Trophoblast cell (in vitro differentiated cells and primary cell): Measurements from ENCODE around the gene AUTS2.

Experiments used
- DNase-seq, 2 donors: peaks; one replicate each; pipeline ENCODE4 v3.0.0-alpha.2; 2016
- H2AFZ ChIP-seq: 2 replicates; pipeline ENCODE4 v1.6.1; 2013; ENCODE audit warnings: low read length, moderate library complexity, mild to moderate bottlenecking; ENCODE audit not compliant: insufficient read depth, poor library complexity
- H2AK5ac ChIP-seq: 2 replicates; pipeline ENCODE4 v1.6.1; 2013; ENCODE audit warnings: mild to moderate bottlenecking, low read length
- H2BK120ac ChIP-seq: 2 replicates; pipeline ENCODE4 v1.6.1; 2013; ENCODE audit warnings: low read length, mild to moderate bottlenecking, moderate library complexity; ENCODE audit not compliant: insufficient read depth, poor library complexity
- H2BK12ac ChIP-seq: 2 replicates; pipeline ENCODE4 v1.6.1; 2013; ENCODE audit warnings: mild to moderate bottlenecking, low read length, moderate library complexity
- H2BK5ac ChIP-seq: 2 replicates; pipeline ENCODE4 v1.6.1; 2013; ENCODE audit warnings: low read length, low read depth, moderate library complexity, mild to moderate bottlenecking; ENCODE audit not compliant: poor library complexity
- H3K14ac ChIP-seq: 2 replicates; pipeline ENCODE4 v1.6.1; 2013; ENCODE audit warnings: mild to moderate bottlenecking, low read length
- H3K18ac ChIP-seq: 2 replicates; pipeline ENCODE4 v1.6.1; 2013; ENCODE audit warnings: mild to moderate bottlenecking, low read length
- H3K23ac ChIP-seq: 2 replicates; pipeline ENCODE4 v1.6.1; 2013; ENCODE audit warnings: low read length
- H3K27ac ChIP-seq: 2 replicates; pipeline ENCODE4 v1.5.1; 2013; ENCODE audit warnings: low read depth, mild to moderate bottlenecking, inconsistent platforms, low read length, moderate library complexity
- H3K27me3 ChIP-seq: 2 replicates; pipeline ENCODE4 v1.6.1; 2013; ENCODE audit warnings: inconsistent platforms, mild to moderate bottlenecking, low read length, moderate library complexity; ENCODE audit not compliant: insufficient read depth
- H3K36me3 ChIP-seq, 2 experiments: 1 replicate in 1 of 2; 2 replicates in 1 of 2; pipeline ENCODE4 v1.6.1; 2013; ENCODE audit warnings: low read length in 2 of 2, mild to moderate bottlenecking in 2 of 2, moderate library complexity in 1 of 2; ENCODE audit not compliant: insufficient read depth in 2 of 2, control insufficient read depth in 1 of 2
- H3K4ac ChIP-seq: 2 replicates; pipeline ENCODE4 v1.6.1; 2013; ENCODE audit warnings: low read depth, mild to moderate bottlenecking, low read length, moderate library complexity
- H3K4me1 ChIP-seq, 2 experiments: 1 replicate in 1 of 2; 2 replicates in 1 of 2; pipeline ENCODE4 v1.6.1; 2013; ENCODE audit warnings: low read length in 2 of 2, mild to moderate bottlenecking in 2 of 2, moderate library complexity in 1 of 2; ENCODE audit not compliant: insufficient read depth in 2 of 2, control insufficient read depth in 1 of 2
- H3K4me2 ChIP-seq: 2 replicates; pipeline ENCODE4 v1.6.1; 2013; ENCODE audit warnings: inconsistent platforms, mild to moderate bottlenecking, low read length, moderate library complexity
- H3K4me3 ChIP-seq: 2 replicates; pipeline ENCODE4 v1.5.1; 2013; ENCODE audit warnings: mild to moderate bottlenecking, low read depth, low read length, inconsistent platforms
- H3K79me1 ChIP-seq: one replicate; pipeline ENCODE4 v1.6.1; 2013; ENCODE audit warnings: low read length
- H3K79me2 ChIP-seq: 2 replicates; pipeline ENCODE4 v1.6.1; 2013; ENCODE audit warnings: low read length, mild to moderate bottlenecking; ENCODE audit not compliant: control insufficient read depth, insufficient read depth, poor library complexity
- H3K9ac ChIP-seq: 2 replicates; pipeline ENCODE4 v1.6.1; 2013; ENCODE audit warnings: mild to moderate bottlenecking, low read length
- H3K9me3 ChIP-seq: 2 replicates; pipeline ENCODE4 v1.6.1; 2013; ENCODE audit warnings: low read depth, mild to moderate bottlenecking, control low read depth, inconsistent platforms, low read length; ENCODE audit not compliant: insufficient read depth
- H4K12ac ChIP-seq: 2 replicates; pipeline ENCODE4 v1.6.1; 2013; ENCODE audit warnings: low read depth, mild to moderate bottlenecking, low read length, moderate library complexity
- H4K8ac ChIP-seq: 2 replicates; pipeline ENCODE4 v1.6.1; 2013; ENCODE audit warnings: low read depth, mild to moderate bottlenecking, low read length, moderate library complexity
- H4K91ac ChIP-seq: one replicate; pipeline ENCODE4 v1.6.1; 2013; ENCODE audit warnings: low read depth, mild to moderate bottlenecking, low read length, moderate library complexity
- WGBS: extraction: QIAGEN DNeasy Blood & Tissue Kit; methylation state at CpG from one replicate; pipeline ENCODE4 v1.1.7; 2013; ENCODE audit warnings: missing lambda C conversion rate; ENCODE audit not compliant: insufficient read length, insufficient coverage; ENCODE audit errors: extremely low coverage; 5-methylcytosine and 5-hydroxymethylcytosine counted together

AUTS2 gene

DNA sequence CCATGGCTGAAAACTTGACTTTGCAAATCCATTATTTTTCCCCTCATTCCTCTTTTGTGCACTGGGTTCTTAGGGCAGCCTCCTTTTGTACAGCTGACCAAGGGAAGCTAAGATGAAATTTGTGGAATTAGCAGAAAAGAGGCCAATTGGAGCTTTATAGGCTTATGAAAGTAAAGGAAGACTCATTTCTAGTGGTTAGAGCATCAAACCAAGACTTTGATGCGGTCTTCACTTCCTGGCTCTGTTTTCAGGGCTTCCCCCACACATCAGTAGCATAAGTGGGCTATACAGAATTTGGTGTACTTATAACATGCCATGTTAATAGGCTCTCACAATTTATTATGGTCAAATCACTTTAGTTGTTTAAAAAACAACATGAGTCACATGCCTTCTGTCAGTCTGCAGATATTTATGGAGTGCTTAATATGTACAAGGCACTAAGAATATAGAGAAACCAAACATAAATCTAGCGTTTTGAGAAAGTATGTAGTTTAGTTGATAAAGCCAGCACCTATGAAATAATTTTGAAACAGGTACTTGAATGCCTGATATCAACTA is 5.7 kb downstream of the AUTS2 start:
- peaks cover 7% of the 10 kb centered on the region for H3K79me1 ChIP-seq
- no peak overlapping the region for H2BK12ac ChIP-seq
- no CpG with 5 or more reads among the region's 2 CpGs for WGBS
- no peak overlapping the region for H3K4me2 ChIP-seq
- H3K27ac ChIP-seq: no peak overlapping the region
- H2AFZ ChIP-seq: no peak overlapping the region
- no peak overlapping the region for H4K12ac ChIP-seq
- no peak overlapping the region for H4K91ac ChIP-seq
- H4K8ac ChIP-seq: no peak overlapping the region
- no peak overlapping the region for H3K23ac ChIP-seq
- no peak overlapping the region for H3K18ac ChIP-seq
- H3K27me3 ChIP-seq: peaks cover 25% of the 10 kb centered on the region
- no peak overlapping the region for H3K4me3 ChIP-seq
- H2BK5ac ChIP-seq: no peak overlapping the region
- H2BK120ac ChIP-seq: no peak overlapping the region
- no peak overlapping the region for H2AK5ac ChIP-seq
- H3K9me3 ChIP-seq: no peaks in the 10 kb centered on the region
- H3K4ac ChIP-seq: no peak overlapping the region
- H3K9ac ChIP-seq: no peak overlapping the region
- DNase-seq: no peak
- H3K79me2 ChIP-seq: no peaks in the 10 kb centered on the region
- peaks cover 0 to 6% of the 10 kb centered on the region in 2 experiments for H3K4me1 ChIP-seq
- H3K36me3 ChIP-seq: no peaks in the 10 kb centered on the region
- no peak overlapping the region for H3K14ac ChIP-seq

DNA sequence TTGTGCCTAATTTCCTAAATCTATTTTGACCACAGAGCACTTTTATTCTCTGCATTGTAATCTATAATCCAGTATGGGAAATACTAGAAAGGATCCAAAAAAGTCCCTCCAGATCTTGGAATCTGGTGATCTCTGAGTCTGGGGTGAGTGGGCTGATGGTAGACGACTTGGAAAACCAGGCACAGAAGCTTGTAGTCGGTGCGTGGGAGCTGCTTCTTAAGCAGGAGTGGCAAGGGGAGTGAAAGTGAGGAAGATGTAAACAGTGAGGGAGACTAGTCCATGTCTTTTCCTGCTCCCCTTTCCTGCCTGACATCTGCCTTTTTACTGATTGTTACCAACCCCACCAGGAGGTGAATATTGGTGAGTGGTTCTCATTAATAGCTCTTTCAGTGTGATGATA is 6.8 kb downstream of the AUTS2 start:
- no peaks in the 10 kb centered on the region for H3K79me1 ChIP-seq
- H2BK5ac ChIP-seq: no peak overlapping the region
- no peak overlapping the region for H2BK12ac ChIP-seq
- no peaks in the 10 kb centered on the region for H3K36me3 ChIP-seq
- H2AFZ ChIP-seq: no peak overlapping the region
- H3K27me3 ChIP-seq: peaks cover 20% of the 10 kb centered on the region
- H3K4me3 ChIP-seq: no peak overlapping the region
- WGBS: no CpG with 5 or more reads among the region's 3 CpGs
- H2AK5ac ChIP-seq: no peak overlapping the region
- H3K4me2 ChIP-seq: no peak overlapping the region
- no peak overlapping the region for H2BK120ac ChIP-seq
- DNase-seq: no peak
- no peak overlapping the region for H3K9ac ChIP-seq
- peaks cover 0 to 2% of the 10 kb centered on the region in 2 experiments for H3K4me1 ChIP-seq
- H4K12ac ChIP-seq: no peak overlapping the region
- no peaks in the 10 kb centered on the region for H3K9me3 ChIP-seq
- H3K14ac ChIP-seq: no peak overlapping the region
- H3K79me2 ChIP-seq: no peaks in the 10 kb centered on the region
- H3K23ac ChIP-seq: no peak overlapping the region
- H3K27ac ChIP-seq: no peak overlapping the region
- H4K91ac ChIP-seq: no peak overlapping the region
- no peak overlapping the region for H3K18ac ChIP-seq
- no peak overlapping the region for H3K4ac ChIP-seq
- no peak overlapping the region for H4K8ac ChIP-seq

DNA sequence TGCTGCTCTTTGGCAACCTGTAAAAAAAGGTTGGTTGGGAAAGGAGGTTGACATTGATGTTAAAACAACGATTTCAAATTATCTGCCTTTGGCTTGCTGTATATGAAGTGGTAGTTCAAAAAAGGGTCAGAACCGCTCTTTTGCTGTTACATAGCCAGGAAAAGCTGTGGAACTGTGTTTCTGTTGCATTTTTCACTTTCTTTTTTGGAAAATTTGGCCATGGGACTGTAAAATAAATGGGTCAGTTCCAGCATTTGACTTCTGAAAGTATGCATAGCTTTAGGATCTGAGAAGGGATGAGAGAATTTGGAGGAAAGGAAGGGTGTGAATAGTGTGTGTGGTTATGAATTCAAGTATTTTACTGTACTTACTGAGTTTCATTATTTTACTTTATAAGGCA is 7.3 kb downstream of the AUTS2 start:
- Histone ChIP-seq H3K36me3 (no peaks in the 10 kb centered on the region), H2BK12ac (no peak overlapping the region), H2BK5ac (no peak overlapping the region), H3K9ac (no peak overlapping the region), H3K4me2 (no peak overlapping the region), H3K27me3 (peaks cover 18% of the 10 kb centered on the region), H4K12ac (no peak overlapping the region), H3K79me1 (no peaks in the 10 kb centered on the region), H3K79me2 (no peaks in the 10 kb centered on the region), H2BK120ac (no peak overlapping the region), H3K18ac (no peak overlapping the region), H2AK5ac (no peak overlapping the region), H3K23ac (no peak overlapping the region), H3K9me3 (no peaks in the 10 kb centered on the region), H4K8ac (no peak overlapping the region), H4K91ac (no peak overlapping the region), H3K4me3 (no peak overlapping the region), H2AFZ (no peak overlapping the region), H3K4me1 (no peaks in the 10 kb centered on the region), H3K14ac (no peak overlapping the region), H3K27ac (no peak overlapping the region), H3K4ac (no peak overlapping the region)
- no peak for DNase-seq
- no CpG with 5 or more reads among the region's 2 CpGs for WGBS

GRCh38 chr7:69608049-69608448 is 9.8 kb downstream of the AUTS2 start:
- Histone ChIP-seq H3K4me3 (no peak overlapping the region), H2BK12ac (no peak overlapping the region), H3K23ac (no peak overlapping the region), H3K4me2 (no peak overlapping the region), H4K91ac (no peak overlapping the region), H3K4me1 (no peaks in the 10 kb centered on the region), H3K9me3 (no peaks in the 10 kb centered on the region), H3K4ac (no peak overlapping the region), H3K9ac (no peak overlapping the region), H2AK5ac (no peak overlapping the region), H3K27me3 (peaks cover 13% of the 10 kb centered on the region), H3K27ac (no peak overlapping the region), H3K79me2 (no peaks in the 10 kb centered on the region), H4K8ac (no peak overlapping the region), H3K18ac (no peak overlapping the region), H3K36me3 (no peaks in the 10 kb centered on the region), H3K14ac (no peak overlapping the region), H2BK5ac (no peak overlapping the region), H2AFZ (no peak overlapping the region), H2BK120ac (no peak overlapping the region), H3K79me1 (no peaks in the 10 kb centered on the region), H4K12ac (no peak overlapping the region)
- no CpG with 5 or more reads among the region's 4 CpGs for WGBS
- no peak for DNase-seq
